Cerebellar nuclear complex (tissue), 1 donor: ENCODE data around the gene RARRES1.

Experiments
- DNase-seq, 2 experiments: peaks; one replicate each; lab custom pipeline; 2025; lab: John Stamatoyannopoulos, UW

The RARRES1 gene

DNA sequence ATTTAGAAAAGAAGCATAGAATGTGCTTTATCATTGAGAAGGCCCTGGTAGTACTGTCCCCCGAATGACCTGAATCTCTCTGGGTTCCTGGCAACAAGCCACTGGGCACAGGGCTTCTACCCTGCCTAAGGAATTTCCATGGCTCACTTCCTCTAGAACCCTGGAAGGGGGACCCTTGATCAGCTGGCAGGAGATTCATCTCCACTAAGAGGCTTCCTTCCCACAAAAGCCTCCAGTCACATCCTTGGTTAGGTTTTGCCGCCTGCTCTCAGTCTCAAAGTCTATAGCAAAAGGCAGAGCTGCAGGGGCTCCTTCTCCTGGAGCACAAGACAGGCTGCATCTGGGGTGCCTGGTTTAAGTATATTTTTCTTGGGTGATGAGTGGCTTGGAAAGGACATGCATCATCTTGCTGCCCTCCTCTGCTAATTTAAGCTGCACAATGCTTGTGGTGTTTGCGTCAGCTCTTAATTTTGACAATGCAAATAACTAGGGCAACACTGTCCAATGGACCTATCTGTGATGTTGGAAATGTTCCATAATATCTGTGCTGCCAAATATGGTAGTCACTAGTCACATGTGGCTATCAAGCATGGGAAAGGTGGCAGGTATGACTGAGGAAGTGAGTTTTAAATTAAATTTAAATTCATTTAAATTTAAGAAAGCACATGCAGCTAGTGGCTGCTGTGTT is 33.4 kb upstream of the RARRES1 start:
- DNase-seq = no peak

DNA sequence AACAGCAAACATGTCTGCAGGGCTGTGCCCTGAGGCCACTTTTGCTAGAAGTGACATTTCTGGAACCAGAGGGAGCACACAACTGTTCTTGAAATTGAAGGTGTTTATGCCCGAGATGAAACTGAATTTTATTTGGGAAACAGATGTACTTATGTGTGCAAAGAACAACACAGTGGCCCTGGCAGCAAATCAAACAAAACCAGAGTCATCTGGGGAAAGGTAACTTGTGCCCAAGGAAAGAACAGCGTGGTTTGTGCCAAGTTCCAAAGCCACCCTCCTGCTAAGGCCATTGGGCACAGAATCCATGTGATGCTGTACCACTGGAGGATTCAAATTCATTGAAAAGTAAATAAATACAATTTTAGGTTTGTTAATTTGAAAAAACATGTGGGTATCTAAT is 31.2 kb upstream of the RARRES1 start:
- no peak for DNase-seq

DNA sequence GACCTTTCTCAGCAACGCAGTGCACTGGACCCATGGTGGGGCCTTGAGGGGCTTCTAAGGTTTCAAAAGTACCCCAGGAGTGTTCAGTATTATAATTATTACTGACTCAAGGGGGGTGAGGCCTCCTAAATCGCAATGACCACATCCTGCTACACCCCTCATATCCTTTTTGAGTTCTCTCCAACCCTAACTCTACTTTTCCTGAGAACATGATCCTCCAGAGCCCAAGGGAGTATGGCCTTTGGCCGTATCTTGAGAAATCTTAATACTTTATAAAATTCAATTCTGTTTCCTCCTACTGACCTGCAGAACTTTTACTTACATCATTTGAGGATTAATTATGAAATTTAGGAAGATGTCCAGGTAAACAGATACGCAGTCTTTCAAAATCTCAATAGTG is 30.4 kb upstream of the RARRES1 start:
- DNase-seq = no peak

DNA sequence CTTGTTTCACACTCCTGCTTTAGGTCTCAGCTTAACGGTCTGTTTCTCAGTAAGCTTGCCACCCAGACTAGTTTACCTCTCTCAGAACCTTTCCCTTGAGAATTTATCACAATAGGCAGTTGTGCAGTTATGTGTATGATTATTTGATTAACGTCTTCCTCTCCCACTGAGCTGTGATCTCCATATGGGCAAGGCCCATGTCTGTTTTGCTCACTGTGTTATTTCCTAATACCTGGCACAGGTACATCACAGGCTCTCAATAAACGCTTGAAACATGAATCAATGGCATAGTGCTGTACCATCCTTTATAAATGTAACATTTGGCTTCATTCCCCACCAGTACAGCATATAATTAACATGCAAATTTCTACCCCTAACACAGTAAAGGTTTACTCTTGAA is 29.1 kb upstream of the RARRES1 start:
- DNase-seq = no peak

DNA sequence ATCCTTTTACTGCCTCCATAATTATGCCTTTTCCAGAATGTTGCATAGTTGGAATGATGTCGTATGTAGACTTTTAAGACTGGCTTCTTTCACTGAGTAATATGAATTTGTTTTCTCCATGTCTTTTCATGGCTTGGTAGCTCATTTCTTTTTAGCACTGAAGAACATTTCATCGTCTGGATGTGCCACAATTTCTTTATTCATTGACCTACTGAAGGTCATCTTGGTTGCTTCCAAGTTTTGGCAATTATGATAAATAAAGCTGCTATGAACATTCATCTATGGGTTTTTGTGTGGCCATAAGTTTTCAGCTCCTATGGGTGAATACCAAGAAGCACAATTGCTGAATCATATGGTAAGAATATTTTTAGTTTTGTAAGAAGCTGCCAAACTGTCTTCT is 23.2 kb upstream of the RARRES1 start:
- no peak for DNase-seq

GRCh38 chr3:158753854-158754253 is 21.6 kb upstream of the RARRES1 start:
- no peak for DNase-seq

DNA sequence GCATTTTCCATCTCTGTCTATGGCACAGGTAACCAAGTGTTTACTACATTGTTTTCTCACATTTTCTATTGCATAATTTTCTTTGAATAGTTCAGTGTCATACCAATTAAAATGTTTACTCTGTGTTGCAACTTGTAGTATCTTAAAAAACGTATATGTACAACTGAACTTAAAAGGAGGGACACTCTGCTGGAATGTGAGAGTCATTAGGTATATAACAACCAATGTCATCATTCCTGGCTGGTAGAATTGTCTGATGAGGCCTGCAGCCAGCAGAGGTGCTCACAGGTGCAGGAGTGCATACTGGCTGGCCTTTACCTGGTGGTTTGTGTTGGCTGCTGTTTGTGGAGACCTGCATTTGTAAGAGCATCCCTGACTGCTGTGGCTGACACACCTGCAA is 19.1 kb upstream of the RARRES1 start:
- no peak for DNase-seq

DNA sequence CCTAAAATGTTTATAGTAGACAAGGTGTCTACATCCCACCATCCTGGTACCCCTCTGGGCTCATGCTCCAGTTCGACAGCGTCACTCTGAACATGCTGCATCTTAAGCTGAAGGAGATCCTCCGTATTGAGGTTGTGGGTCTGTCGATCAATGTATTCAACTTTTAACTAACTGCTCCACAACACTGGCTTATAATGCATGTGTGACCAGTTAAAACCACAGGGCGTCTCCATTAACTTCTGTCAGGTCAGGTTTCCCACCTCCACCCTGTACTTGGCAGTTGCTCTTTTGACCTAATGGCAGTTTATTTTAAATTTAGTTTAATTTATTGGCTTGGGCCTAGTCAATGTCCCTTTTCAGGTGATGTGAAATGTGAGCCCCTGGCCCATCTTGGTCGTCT is 17.8 kb upstream of the RARRES1 start:
- DNase-seq = no peak

DNA sequence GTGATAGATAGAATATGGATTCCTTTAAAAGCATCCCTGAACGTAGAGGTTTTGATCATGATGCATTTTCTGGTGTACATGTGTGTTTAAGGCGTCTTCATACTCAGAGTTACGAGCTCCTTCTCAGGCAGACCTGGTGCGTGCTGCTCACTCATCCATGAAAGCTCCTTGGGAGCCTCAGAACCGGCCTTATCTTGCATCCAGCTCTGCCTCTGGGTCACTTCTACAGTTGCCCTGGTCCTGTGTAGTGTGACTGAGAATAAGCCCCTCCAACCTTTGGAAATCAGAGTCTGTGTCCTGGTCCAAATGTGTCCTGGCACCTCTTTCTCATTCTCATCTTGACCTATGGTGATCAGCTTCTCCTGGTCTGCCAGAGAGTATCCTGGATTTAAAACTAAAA is 17.3 kb upstream of the RARRES1 start:
- DNase-seq = no peak

GRCh38 chr3:158748237-158748828 is 16.1 kb upstream of the RARRES1 start:
- DNase-seq = no peak

- no peak for DNase-seq
These were observed 15.2 kb upstream of the RARRES1 start for GRCh38 chr3:158747417-158747816.

- no peak for DNase-seq
These were observed 13.3 kb upstream of the RARRES1 start for GRCh38 chr3:158745551-158745950.

- no peak for DNase-seq
These were observed 12.5 kb upstream of the RARRES1 start for GRCh38 chr3:158744567-158745288.

- no peak for DNase-seq
These were observed 11.7 kb upstream of the RARRES1 start for GRCh38 chr3:158743664-158744566.

- no peak for DNase-seq
These were observed 10.8 kb upstream of the RARRES1 start for GRCh38 chr3:158742871-158743663.

GRCh38 chr3:158739661-158740060 is 7.4 kb upstream of the RARRES1 start:
- DNase-seq = no peak

DNA sequence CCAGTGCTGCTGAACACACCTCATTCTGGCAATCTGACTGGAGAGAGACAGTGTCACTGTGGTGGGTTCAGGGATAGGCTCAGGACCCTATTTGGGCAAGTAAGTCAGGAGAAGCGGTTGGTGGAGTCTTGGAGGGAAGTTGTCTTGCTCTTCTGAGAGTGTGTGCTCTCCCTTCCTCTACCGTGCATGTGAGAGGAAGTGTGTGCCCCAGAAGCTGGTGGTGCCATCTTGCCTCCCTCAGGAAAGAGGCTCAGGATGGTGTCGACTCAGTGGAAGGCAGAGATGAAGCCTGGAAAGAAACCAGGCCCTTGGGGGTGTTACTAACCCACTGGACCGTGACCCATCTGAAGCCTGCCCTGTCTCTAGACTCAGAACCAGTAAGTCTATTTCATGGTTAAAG is 6.8 kb upstream of the RARRES1 start:
- DNase-seq = no peak

GRCh38 chr3:158738653-158739052 is 6.4 kb upstream of the RARRES1 start:
- no peak for DNase-seq

DNA sequence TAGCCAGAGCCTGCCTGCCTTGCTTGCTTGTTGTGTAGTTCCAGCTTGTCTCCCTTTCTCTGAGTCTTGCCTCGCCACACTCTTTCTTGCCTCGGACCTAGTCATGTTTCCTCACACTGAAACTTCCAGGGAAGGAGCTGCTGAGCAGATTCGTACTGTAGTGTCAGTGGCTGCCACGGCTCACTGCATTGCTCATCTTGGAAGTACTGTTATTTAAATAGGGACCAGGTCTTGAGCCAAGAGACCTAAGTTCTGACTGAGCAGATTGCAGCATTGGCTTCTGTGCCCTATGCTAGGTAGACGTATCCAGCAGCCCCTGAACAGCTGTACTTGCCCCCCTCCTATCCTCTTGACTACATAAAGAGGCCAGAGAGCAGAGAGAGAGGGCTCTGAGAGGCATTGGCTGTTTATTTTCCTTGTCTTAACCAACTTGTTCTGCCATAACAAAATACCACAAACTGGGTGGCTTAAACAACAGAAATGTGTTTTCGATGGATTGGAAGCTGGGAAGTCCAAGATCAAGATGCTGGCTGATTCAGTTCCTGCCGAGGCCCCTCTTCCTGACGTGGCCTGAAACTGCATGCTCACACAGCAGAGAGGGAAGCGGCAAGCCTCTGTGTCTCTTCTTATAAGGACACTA is 5.8 kb upstream of the RARRES1 start:
- no peak for DNase-seq

DNA sequence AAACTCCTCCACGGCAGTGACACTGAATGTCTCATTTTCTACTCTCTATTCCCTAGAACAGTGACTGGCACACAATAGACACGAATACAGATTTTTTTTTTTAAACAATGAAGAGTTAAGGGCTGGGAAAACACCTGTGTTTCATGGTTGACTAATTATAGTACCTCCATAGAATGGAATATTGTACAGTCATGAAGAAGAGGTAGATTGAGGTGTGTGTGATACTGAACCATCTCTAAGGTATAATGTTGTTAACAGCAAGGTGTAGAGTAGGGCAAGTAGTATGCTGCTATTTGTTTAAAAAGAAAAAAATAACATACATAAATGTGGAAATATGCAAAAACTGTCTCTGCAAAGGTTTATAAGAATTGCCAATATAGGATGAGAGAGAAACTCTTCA is 5.2 kb upstream of the RARRES1 start:
- DNase-seq = no peak
